GM12878 (cell line): Measurements from ENCODE around the gene UXS1.

Source experiments
- CEBPB ChIP-seq, 2 experiments: fragments of 150-350 bp in 1 of 2; IDR thresholded peaks; 2 replicates each; pipeline ENCODE4 v1.6.1; 2012 to 2014; ENCODE audit warnings: low read depth in 2 of 2, low read length in 2 of 2, borderline replicate concordance in 1 of 2, inconsistent platforms in 1 of 2
- HDAC6 ChIP-seq: fragments of 200-600 bp; sonication (generic); IDR thresholded peaks from one replicate; pipeline ENCODE4 v1.8.0; 2017; ENCODE audit warnings: antibody characterized with exemption; ENCODE audit not compliant: unreplicated experiment
- IKZF2 ChIP-seq, 2 experiments: fragments of 450-650 bp; IDR thresholded peaks; 2 replicates each; pipeline ENCODE4 v1.6.1; 2017; ENCODE audit warnings: mild to moderate bottlenecking in 2 of 2, moderate library complexity in 2 of 2
- KAT2A ChIP-seq: conservative IDR thresholded peaks from 2 replicates; pipeline ENCODE4 v1.6.1; 2011; ENCODE audit warnings: low read depth, low read length; ENCODE audit not compliant: control insufficient read depth
- MEF2A ChIP-seq: IDR thresholded peaks from 2 replicates; pipeline ENCODE4 v1.6.1; 2011; ENCODE audit warnings: low read depth, mild to moderate bottlenecking, low read length, moderate library complexity; ENCODE audit not compliant: insufficient read depth
- NFIC ChIP-seq: IDR thresholded peaks from 2 replicates; pipeline ENCODE4 v1.6.1; 2012; ENCODE audit warnings: low read depth, mild to moderate bottlenecking, inconsistent platforms, low read length, moderate library complexity
- NRF1 ChIP-seq: conservative IDR thresholded peaks from 2 replicates; pipeline ENCODE4 v1.6.1; 2011; ENCODE audit warnings: mild to moderate bottlenecking, low read depth, low read length, improper control_type of control experiment
- POLR2A ChIP-seq: IDR thresholded peaks from 2 replicates; pipeline ENCODE4 v1.6.1; 2011; ENCODE audit warnings: low read depth, mild to moderate bottlenecking, low read length
- REST ChIP-seq: IDR thresholded peaks from 2 replicates; pipeline ENCODE4 v1.6.1; 2012; ENCODE audit warnings: mild to moderate bottlenecking, low read depth, low read length
- TAF1 ChIP-seq: IDR thresholded peaks from 2 replicates; pipeline ENCODE4 v1.6.1; 2011; ENCODE audit warnings: mild to moderate bottlenecking, low read depth, low read length, borderline replicate concordance
- TARDBP ChIP-seq: IDR thresholded peaks from 2 replicates; pipeline ENCODE4 v1.6.1; 2016; ENCODE audit warnings: borderline replicate concordance
- USF2 ChIP-seq: IDR thresholded peaks from 2 replicates; pipeline ENCODE4 v1.6.1; 2011; ENCODE audit warnings: low read depth, low read length, improper control_type of control experiment, borderline replicate concordance
- TF ChIP-seq, protein P1 (sequence below), 3 experiments: IDR thresholded peaks in 2 of 3; conservative IDR thresholded peaks in 1 of 3; 2 replicates each; pipeline ENCODE4 v1.5.1; 2011; ENCODE audit warnings: low read depth in 3 of 3, low read length in 3 of 3, mild to moderate bottlenecking in 3 of 3, control low read depth in 2 of 3, moderate library complexity in 2 of 3, inconsistent platforms in 1 of 3, mixed read lengths in 1 of 3; ENCODE audit not compliant: control insufficient read depth in 2 of 3, insufficient read depth in 1 of 3; ENCODE audit errors: extremely low read depth in 1 of 3
- TF ChIP-seq, protein P2 (sequence below): IDR thresholded peaks from 2 replicates; pipeline ENCODE4 v1.6.1; 2011; ENCODE audit warnings: low read depth, mild to moderate bottlenecking, low read length, moderate library complexity, borderline replicate concordance; ENCODE audit errors: extremely low read depth

GRCh38 chr2:106147159-106147558, 46.9 kb downstream of the UXS1 start:
- TF ChIP-seq TARDBP (no peak), KAT2A (no peak), HDAC6 (no peak), NFIC (no peak), TAF1 (no peak), IKZF2 (IDR thresholded peaks at IDR 0.05) (no peak), POLR2A (no peak), USF2 (no peak), MEF2A (no peak), CEBPB (IDR thresholded peaks at IDR 0.05; ENCODE audit: borderline replicate concordance in 1 of 2, low read depth in 2 of 2, low read length in 2 of 2) (no peak), REST (no peak), NRF1 (no peak)
- TF ChIP-seq, protein P1, sequence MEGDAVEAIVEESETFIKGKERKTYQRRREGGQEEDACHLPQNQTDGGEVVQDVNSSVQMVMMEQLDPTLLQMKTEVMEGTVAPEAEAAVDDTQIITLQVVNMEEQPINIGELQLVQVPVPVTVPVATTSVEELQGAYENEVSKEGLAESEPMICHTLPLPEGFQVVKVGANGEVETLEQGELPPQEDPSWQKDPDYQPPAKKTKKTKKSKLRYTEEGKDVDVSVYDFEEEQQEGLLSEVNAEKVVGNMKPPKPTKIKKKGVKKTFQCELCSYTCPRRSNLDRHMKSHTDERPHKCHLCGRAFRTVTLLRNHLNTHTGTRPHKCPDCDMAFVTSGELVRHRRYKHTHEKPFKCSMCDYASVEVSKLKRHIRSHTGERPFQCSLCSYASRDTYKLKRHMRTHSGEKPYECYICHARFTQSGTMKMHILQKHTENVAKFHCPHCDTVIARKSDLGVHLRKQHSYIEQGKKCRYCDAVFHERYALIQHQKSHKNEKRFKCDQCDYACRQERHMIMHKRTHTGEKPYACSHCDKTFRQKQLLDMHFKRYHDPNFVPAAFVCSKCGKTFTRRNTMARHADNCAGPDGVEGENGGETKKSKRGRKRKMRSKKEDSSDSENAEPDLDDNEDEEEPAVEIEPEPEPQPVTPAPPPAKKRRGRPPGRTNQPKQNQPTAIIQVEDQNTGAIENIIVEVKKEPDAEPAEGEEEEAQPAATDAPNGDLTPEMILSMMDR (IDR thresholded peaks at IDR 0.05 in 2 of 3, conservative IDR thresholded peaks at IDR 0.05 in 1 of 3; ENCODE audit: control insufficient read depth in 2 of 3, extremely low read depth in 1 of 3, insufficient read depth in 1 of 3, low read depth in 3 of 3, low read length in 3 of 3), result no peak
- TF ChIP-seq, protein P2, sequence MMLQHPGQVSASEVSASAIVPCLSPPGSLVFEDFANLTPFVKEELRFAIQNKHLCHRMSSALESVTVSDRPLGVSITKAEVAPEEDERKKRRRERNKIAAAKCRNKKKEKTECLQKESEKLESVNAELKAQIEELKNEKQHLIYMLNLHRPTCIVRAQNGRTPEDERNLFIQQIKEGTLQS, result no peak
